GM12892 (cell line): ENCODE measurements around the gene ESF1.
"Not testable (repeated sequence)": the region's sequence is repeated elsewhere in the genome, so short reads cannot be mapped to it uniquely, and the experiment has no call there.

Experiments used
- DNase-seq: peaks from one replicate; pipeline ENCODE4 v3.0.0; 2011; ENCODE audit not compliant: insufficient read length
- FAIRE-seq: peaks from 2 replicates; lab custom pipeline; 2011; peaks lifted over from hg19 to GRCh38; lab: Jason Lieb, UNC
- POLR2A ChIP-seq: IDR thresholded peaks from 2 replicates; pipeline ENCODE4 v1.6.1; 2011; ENCODE audit warnings: low read depth, low read length, control low read depth
- POLR2AphosphoS5 ChIP-seq: IDR thresholded peaks from 2 replicates; pipeline ENCODE4 v1.6.1; 2011; ENCODE audit warnings: low read depth, low read length, control low read depth
- TAF1 ChIP-seq: IDR thresholded peaks from 2 replicates; pipeline ENCODE4 v1.6.1; 2011; ENCODE audit warnings: low read depth, mild to moderate bottlenecking, control low read depth, low read length, borderline replicate concordance

Gene ESF1

GRCh38 chr20:13786143-13786828 is 1.6 kb upstream of the ESF1 start:
- no peak for TF ChIP-seq TAF1
- TF ChIP-seq POLR2AphosphoS5 = no peak
- TF ChIP-seq POLR2A = no peak
- FAIRE-seq = no peak
- DNase-seq = no peak

- TF ChIP-seq POLR2A (peak; percentile 93), POLR2AphosphoS5 (peak; percentile 93), TAF1 (no peak)
- DNase-seq (no peak), FAIRE-seq (no peak)
Observed at GRCh38 chr20:13784271-13784892, 337 bp downstream of the ESF1 start.

GRCh38 chr20:13783528-13783927 is 1.2 kb downstream of the ESF1 start:
- DNase-seq = no peak
- TF ChIP-seq POLR2AphosphoS5 (no peak), TAF1 (no peak)
- no peak for FAIRE-seq

- no peak for DNase-seq
- TF ChIP-seq POLR2A (no peak), TAF1 (no peak), POLR2AphosphoS5 (no peak)
- no peak for FAIRE-seq
Observed at GRCh38 chr20:13778827-13779226, 5.9 kb downstream of the ESF1 start.

- no peak for DNase-seq
- FAIRE-seq = peak; percentile 14
Observed at GRCh38 chr20:13777171-13777601, 7.5 kb downstream of the ESF1 start.

GRCh38 chr20:13775867-13776266 is 8.9 kb downstream of the ESF1 start:
- FAIRE-seq = no peak
- no peak for TF ChIP-seq POLR2AphosphoS5
- TF ChIP-seq TAF1 = no peak
- no peak for TF ChIP-seq POLR2A

More at GRCh38 chr20:13777171-13777601, 7.5 kb downstream of the ESF1 start:
- TF ChIP-seq POLR2AphosphoS5 (no peak), TAF1 (no peak)

GRCh38 chr20:13772529-13772928 is 12.2 kb downstream of the ESF1 start:
- no peak for FAIRE-seq
- no peak for DNase-seq
- no peak for TF ChIP-seq POLR2A

More at GRCh38 chr20:13775867-13776266, 8.9 kb downstream of the ESF1 start:
- no peak for DNase-seq

- TF ChIP-seq POLR2AphosphoS5 = no peak
- TF ChIP-seq POLR2A = no peak
- no peak for TF ChIP-seq TAF1
- FAIRE-seq (no peak), DNase-seq (no peak)
Observed at GRCh38 chr20:13771853-13772453, 12.8 kb downstream of the ESF1 start.

- TF ChIP-seq POLR2A (no peak), TAF1 (no peak), POLR2AphosphoS5 (no peak)
- FAIRE-seq = no peak
- no peak for DNase-seq
Observed at GRCh38 chr20:13770141-13770540, 14.6 kb downstream of the ESF1 start.

GRCh38 chr20:13765868-13766416 is 18.8 kb downstream of the ESF1 start:
- no peak for FAIRE-seq
- DNase-seq = no peak
- TF ChIP-seq TAF1 (no peak), POLR2AphosphoS5 (no peak), POLR2A (no peak)

GRCh38 chr20:13765299-13765698 is 19.4 kb downstream of the ESF1 start:
- FAIRE-seq (no peak), DNase-seq (no peak)
- no peak for TF ChIP-seq TAF1
- no peak for TF ChIP-seq POLR2AphosphoS5
- no peak for TF ChIP-seq POLR2A

GRCh38 chr20:13760451-13760946 is 24.2 kb downstream of the ESF1 start:
- not testable (repeated sequence) for FAIRE-seq, DNase-seq
